Measurements from ENCODE around the gene RAB6B. TPM values are rescaled to one million over a fixed set of nuclear protein-coding genes. Genes with fewer than 3 reads are reported as not detected.

RAB6B gene
- total and polyA plus RNA-seq, 2 experiments from 2014 or later: 1.2 to 3.9 TPM

DNA sequence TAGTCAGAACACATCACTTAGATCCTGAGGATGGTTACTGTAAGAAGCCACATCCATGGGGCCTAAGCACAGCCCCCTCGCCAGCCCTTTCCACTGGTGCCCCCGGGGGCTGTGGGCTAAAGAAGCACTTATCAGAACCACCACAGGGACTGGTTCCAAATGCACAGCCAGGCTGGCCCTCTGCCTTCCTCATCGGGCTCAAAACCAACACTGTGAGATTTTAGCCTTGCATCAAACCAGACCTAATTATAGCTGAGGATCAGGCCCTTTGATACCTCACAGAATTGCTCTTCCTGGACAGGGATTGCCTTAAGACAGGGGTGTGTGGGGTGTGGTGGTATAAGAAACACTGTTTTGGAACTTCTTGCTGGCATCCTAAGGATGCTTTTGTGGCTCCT is 66.4 kb downstream of the RAB6B start (continued):
- TF ChIP-seq, protein P1, sequence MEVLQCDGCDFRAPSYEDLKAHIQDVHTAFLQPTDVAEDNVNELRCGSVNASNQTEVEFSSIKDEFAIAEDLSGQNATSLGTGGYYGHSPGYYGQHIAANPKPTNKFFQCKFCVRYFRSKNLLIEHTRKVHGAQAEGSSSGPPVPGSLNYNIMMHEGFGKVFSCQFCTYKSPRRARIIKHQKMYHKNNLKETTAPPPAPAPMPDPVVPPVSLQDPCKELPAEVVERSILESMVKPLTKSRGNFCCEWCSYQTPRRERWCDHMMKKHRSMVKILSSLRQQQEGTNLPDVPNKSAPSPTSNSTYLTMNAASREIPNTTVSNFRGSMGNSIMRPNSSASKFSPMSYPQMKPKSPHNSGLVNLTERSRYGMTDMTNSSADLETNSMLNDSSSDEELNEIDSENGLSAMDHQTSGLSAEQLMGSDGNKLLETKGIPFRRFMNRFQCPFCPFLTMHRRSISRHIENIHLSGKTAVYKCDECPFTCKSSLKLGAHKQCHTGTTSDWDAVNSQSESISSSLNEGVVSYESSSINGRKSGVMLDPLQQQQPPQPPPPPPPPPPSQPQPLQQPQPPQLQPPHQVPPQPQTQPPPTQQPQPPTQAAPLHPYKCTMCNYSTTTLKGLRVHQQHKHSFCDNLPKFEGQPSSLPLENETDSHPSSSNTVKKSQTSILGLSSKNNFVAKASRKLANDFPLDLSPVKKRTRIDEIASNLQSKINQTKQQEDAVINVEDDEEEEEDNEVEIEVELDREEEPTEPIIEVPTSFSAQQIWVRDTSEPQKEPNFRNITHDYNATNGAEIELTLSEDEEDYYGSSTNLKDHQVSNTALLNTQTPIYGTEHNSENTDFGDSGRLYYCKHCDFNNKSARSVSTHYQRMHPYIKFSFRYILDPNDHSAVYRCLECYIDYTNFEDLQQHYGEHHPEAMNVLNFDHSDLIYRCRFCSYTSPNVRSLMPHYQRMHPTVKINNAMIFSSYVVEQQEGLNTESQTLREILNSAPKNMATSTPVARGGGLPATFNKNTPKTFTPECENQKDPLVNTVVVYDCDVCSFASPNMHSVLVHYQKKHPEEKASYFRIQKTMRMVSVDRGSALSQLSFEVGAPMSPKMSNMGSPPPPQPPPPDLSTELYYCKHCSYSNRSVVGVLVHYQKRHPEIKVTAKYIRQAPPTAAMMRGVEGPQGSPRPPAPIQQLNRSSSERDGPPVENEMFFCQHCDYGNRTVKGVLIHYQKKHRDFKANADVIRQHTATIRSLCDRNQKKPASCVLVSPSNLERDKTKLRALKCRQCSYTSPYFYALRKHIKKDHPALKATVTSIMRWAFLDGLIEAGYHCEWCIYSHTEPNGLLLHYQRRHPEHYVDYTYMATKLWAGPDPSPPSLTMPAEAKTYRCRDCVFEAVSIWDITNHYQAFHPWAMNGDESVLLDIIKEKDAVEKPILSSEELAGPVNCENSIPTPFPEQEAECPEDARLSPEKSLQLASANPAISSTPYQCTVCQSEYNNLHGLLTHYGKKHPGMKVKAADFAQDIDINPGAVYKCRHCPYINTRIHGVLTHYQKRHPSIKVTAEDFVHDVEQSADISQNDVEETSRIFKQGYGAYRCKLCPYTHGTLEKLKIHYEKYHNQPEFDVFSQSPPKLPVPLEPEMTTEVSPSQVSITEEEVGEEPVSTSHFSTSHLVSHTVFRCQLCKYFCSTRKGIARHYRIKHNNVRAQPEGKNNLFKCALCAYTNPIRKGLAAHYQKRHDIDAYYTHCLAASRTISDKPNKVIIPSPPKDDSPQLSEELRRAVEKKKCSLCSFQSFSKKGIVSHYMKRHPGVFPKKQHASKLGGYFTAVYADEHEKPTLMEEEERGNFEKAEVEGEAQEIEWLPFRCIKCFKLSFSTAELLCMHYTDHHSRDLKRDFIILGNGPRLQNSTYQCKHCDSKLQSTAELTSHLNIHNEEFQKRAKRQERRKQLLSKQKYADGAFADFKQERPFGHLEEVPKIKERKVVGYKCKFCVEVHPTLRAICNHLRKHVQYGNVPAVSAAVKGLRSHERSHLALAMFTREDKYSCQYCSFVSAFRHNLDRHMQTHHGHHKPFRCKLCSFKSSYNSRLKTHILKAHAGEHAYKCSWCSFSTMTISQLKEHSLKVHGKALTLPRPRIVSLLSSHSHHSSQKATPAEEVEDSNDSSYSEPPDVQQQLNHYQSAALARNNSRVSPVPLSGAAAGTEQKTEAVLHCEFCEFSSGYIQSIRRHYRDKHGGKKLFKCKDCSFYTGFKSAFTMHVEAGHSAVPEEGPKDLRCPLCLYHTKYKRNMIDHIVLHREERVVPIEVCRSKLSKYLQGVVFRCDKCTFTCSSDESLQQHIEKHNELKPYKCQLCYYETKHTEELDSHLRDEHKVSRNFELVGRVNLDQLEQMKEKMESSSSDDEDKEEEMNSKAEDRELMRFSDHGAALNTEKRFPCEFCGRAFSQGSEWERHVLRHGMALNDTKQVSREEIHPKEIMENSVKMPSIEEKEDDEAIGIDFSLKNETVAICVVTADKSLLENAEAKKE (CRISPR knock-in tag; IDR thresholded peaks at IDR 0.05): no peak
- TF ChIP-seq, protein P2, sequence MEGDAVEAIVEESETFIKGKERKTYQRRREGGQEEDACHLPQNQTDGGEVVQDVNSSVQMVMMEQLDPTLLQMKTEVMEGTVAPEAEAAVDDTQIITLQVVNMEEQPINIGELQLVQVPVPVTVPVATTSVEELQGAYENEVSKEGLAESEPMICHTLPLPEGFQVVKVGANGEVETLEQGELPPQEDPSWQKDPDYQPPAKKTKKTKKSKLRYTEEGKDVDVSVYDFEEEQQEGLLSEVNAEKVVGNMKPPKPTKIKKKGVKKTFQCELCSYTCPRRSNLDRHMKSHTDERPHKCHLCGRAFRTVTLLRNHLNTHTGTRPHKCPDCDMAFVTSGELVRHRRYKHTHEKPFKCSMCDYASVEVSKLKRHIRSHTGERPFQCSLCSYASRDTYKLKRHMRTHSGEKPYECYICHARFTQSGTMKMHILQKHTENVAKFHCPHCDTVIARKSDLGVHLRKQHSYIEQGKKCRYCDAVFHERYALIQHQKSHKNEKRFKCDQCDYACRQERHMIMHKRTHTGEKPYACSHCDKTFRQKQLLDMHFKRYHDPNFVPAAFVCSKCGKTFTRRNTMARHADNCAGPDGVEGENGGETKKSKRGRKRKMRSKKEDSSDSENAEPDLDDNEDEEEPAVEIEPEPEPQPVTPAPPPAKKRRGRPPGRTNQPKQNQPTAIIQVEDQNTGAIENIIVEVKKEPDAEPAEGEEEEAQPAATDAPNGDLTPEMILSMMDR (conservative IDR thresholded peaks at IDR 0.05; ENCODE audit: low read depth in 2 of 2): no peak
- TF ChIP-seq POLR2AphosphoS5 (IDR thresholded peaks at IDR 0.05; ENCODE audit: low read depth) (no peak), ZNF331 (CRISPR knock-in tag; IDR thresholded peaks at IDR 0.05; ENCODE audit: low read depth) (no peak)

DNA sequence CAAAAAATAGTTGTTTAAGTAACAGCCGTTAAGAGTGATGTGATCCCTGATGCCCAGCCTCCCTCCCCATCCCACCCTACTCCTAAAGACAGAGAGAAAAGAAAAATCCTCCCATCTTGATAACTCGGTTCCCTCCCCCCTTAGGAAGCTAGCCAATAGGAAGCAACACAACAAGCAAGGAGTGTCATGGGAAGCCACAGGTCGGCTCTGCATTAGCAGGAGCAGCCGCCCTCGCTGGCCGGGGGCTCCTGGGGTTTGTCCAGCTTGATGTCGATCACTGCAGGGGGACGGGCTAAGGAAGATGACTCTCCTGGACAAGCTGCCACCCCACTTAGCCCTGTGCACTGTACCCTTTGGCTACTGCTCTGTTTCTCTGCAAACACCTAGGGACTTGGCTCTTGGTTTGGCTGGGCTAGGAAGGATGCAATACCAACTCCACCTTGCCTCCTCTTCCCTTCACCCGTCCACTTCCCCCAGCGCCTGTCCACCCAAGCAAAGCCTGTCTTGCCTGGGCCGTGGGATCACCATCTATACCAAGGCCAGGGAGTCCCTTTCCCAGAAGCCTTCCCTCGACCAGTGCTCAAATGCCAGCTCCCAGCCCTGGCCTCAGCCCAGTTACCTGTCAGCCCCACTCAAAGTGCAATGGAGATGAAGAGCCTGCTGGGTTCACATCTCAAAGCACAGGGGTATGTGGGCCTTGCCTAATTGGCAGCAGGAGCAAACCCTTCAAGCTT is 66.9 kb downstream of the RAB6B start:
- Histone ChIP-seq H3F3A (replicated peaks; ENCODE audit: low read depth) (no peaks in the 10 kb centered on the region), H3K4me2 (no peak overlapping the region), H3K4me3 (no peak overlapping the region), H3K27ac (ENCODE audit: low read depth) (peak overlapping the region; percentile 39; the same call in 1 of the 2 replicates), H4K20me1 (replicated peaks; ENCODE audit: insufficient read depth) (no peaks in the 10 kb centered on the region), H3K9me2 (ENCODE audit: insufficient read depth) (peaks cover 4% of the 10 kb centered on the region; the same call in 1 of the 2 replicates), H2AFZ (no peak overlapping the region), H3K4me1 (ENCODE audit: insufficient read depth) (no peaks in the 10 kb centered on the region), H3K36me3 (ENCODE audit: insufficient read depth) (no peaks in the 10 kb centered on the region), H3K27me3 (ENCODE audit: insufficient read depth) (no peaks in the 10 kb centered on the region), H3K79me2 (replicated peaks; ENCODE audit: insufficient read depth) (no peaks in the 10 kb centered on the region)
- DNase-seq (ENCODE audit: low spot score) (peak; percentile 71), ATAC-seq (peak; percentile 94)
- no peaks in the 10 kb centered on the region for H3K9me3 Mint-ChIP-seq
- no peak overlapping the region for H3K27ac Mint-ChIP-seq
- H3K36me3 Mint-ChIP-seq (ENCODE audit: low read depth): peaks cover 21% of the 10 kb centered on the region
- H3K27me3 Mint-ChIP-seq (ENCODE audit: insufficient read depth, low read depth, poor library complexity): peaks cover 8% of the 10 kb centered on the region
- peaks cover 3% of the 10 kb centered on the region; the same call in 1 of the 3 replicates for H3K4me1 Mint-ChIP-seq
- no peak overlapping the region for H3K4me3 Mint-ChIP-seq
- no peak for TF ChIP-seq JUNB (IDR thresholded peaks at IDR 0.05; ENCODE audit: unreplicated experiment)
- TF ChIP-seq, protein P3, sequence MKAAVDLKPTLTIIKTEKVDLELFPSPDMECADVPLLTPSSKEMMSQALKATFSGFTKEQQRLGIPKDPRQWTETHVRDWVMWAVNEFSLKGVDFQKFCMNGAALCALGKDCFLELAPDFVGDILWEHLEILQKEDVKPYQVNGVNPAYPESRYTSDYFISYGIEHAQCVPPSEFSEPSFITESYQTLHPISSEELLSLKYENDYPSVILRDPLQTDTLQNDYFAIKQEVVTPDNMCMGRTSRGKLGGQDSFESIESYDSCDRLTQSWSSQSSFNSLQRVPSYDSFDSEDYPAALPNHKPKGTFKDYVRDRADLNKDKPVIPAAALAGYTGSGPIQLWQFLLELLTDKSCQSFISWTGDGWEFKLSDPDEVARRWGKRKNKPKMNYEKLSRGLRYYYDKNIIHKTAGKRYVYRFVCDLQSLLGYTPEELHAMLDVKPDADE (IDR thresholded peaks at IDR 0.05): no peak
- TF ChIP-seq STAT1 (IDR thresholded peaks at IDR 0.05; ENCODE audit: unreplicated experiment): no peak
- no peak for TF ChIP-seq EZH2 (IDR thresholded peaks at IDR 0.05; ENCODE audit: low read depth, unreplicated experiment)
- TF ChIP-seq ZNF331 (CRISPR knock-in tag; IDR thresholded peaks at IDR 0.05; ENCODE audit: low read depth): no peak
- TF ChIP-seq EZH2phosphoT487 (IDR thresholded peaks at IDR 0.05; ENCODE audit: unreplicated experiment): no peak
- no peak for TF ChIP-seq POLR2AphosphoS5 (IDR thresholded peaks at IDR 0.05; ENCODE audit: low read depth)
- TF ChIP-seq, protein P4, sequence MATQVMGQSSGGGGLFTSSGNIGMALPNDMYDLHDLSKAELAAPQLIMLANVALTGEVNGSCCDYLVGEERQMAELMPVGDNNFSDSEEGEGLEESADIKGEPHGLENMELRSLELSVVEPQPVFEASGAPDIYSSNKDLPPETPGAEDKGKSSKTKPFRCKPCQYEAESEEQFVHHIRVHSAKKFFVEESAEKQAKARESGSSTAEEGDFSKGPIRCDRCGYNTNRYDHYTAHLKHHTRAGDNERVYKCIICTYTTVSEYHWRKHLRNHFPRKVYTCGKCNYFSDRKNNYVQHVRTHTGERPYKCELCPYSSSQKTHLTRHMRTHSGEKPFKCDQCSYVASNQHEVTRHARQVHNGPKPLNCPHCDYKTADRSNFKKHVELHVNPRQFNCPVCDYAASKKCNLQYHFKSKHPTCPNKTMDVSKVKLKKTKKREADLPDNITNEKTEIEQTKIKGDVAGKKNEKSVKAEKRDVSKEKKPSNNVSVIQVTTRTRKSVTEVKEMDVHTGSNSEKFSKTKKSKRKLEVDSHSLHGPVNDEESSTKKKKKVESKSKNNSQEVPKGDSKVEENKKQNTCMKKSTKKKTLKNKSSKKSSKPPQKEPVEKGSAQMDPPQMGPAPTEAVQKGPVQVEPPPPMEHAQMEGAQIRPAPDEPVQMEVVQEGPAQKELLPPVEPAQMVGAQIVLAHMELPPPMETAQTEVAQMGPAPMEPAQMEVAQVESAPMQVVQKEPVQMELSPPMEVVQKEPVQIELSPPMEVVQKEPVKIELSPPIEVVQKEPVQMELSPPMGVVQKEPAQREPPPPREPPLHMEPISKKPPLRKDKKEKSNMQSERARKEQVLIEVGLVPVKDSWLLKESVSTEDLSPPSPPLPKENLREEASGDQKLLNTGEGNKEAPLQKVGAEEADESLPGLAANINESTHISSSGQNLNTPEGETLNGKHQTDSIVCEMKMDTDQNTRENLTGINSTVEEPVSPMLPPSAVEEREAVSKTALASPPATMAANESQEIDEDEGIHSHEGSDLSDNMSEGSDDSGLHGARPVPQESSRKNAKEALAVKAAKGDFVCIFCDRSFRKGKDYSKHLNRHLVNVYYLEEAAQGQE (IDR thresholded peaks at IDR 0.05; ENCODE audit: unreplicated experiment): no peak
- TF ChIP-seq CREB1 (CRISPR knock-in tag; IDR thresholded peaks at IDR 0.05; ENCODE audit: low read depth): no peak
- TF ChIP-seq ZNF114 (CRISPR knock-in tag; IDR thresholded peaks at IDR 0.05): no peak
